Measurements from ENCODE around the gene TMEM14A. TPM values are rescaled to one million over a fixed set of nuclear protein-coding genes. Genes with fewer than 3 reads are reported as not detected.

TMEM14A gene
- total RNA-seq, 1 donor, result 19.9 TPM

- peak; percentile 68 for DNase-seq (ENCODE audit: insufficient read length, low spot score, missing footprints)
- Histone ChIP-seq H3K27ac (ENCODE audit: low read depth, low read length) (peak overlapping the region; percentile 66), H3K4me3 (ENCODE audit: insufficient read depth, low read length) (no peak overlapping the region), H3K4me1 (ENCODE audit: insufficient read depth, low read length) (peaks cover 24% of the 10 kb centered on the region), H3K79me2 (ENCODE audit: insufficient read depth, low read length) (no peaks in the 10 kb centered on the region), H3K36me3 (ENCODE audit: insufficient read depth, low read length) (no peaks in the 10 kb centered on the region), H3K27me3 (ENCODE audit: insufficient read depth, low read length) (no peaks in the 10 kb centered on the region), H3K4me2 (ENCODE audit: insufficient read depth, low read length) (peak overlapping the region; percentile 17), H4K20me1 (ENCODE audit: insufficient read depth, low read length) (no peaks in the 10 kb centered on the region), H2AFZ (ENCODE audit: low read length) (peak overlapping the region; percentile 51), H3K9me3 (ENCODE audit: low read depth, low read length) (no peaks in the 10 kb centered on the region)
- no peak for TF ChIP-seq CTCF (IDR thresholded peaks at IDR 0.05; ENCODE audit: extremely low read depth, low read depth, low read length)
These were observed 23.7 kb upstream of the TMEM14A start for GRCh38 chr6:52647199-52647598.

- TF ChIP-seq CTCF (IDR thresholded peaks at IDR 0.05; ENCODE audit: extremely low read depth, low read depth, low read length), result no peak
- Histone ChIP-seq H3K4me2 (ENCODE audit: insufficient read depth, low read length) (peak overlapping the region; percentile 15), H3K27me3 (ENCODE audit: insufficient read depth, low read length) (no peaks in the 10 kb centered on the region), H3K27ac (ENCODE audit: low read depth, low read length) (peak overlapping the region; percentile 26), H2AFZ (ENCODE audit: low read length) (peak overlapping the region; percentile 8), H3K9me3 (ENCODE audit: low read depth, low read length) (no peaks in the 10 kb centered on the region), H4K20me1 (ENCODE audit: insufficient read depth, low read length) (no peaks in the 10 kb centered on the region), H3K79me2 (ENCODE audit: insufficient read depth, low read length) (no peaks in the 10 kb centered on the region), H3K4me1 (ENCODE audit: insufficient read depth, low read length) (peaks cover 24% of the 10 kb centered on the region), H3K36me3 (ENCODE audit: insufficient read depth, low read length) (no peaks in the 10 kb centered on the region), H3K4me3 (ENCODE audit: insufficient read depth, low read length) (no peak overlapping the region)
- DNase-seq (ENCODE audit: insufficient read length, low spot score, missing footprints), result no peak
These were observed 21.3 kb upstream of the TMEM14A start for GRCh38 chr6:52649536-52650160.

GRCh38 chr6:52650941-52651340 lies 20.0 kb upstream of the TMEM14A start:
- Histone ChIP-seq H3K36me3 (ENCODE audit: insufficient read depth, low read length) (no peaks in the 10 kb centered on the region), H3K27me3 (ENCODE audit: insufficient read depth, low read length) (no peaks in the 10 kb centered on the region), H3K27ac (ENCODE audit: low read depth, low read length) (no peak overlapping the region), H2AFZ (ENCODE audit: low read length) (no peak overlapping the region), H3K4me3 (ENCODE audit: insufficient read depth, low read length) (no peak overlapping the region), H4K20me1 (ENCODE audit: insufficient read depth, low read length) (no peaks in the 10 kb centered on the region), H3K4me1 (ENCODE audit: insufficient read depth, low read length) (peaks cover 24% of the 10 kb centered on the region), H3K9me3 (ENCODE audit: low read depth, low read length) (no peaks in the 10 kb centered on the region), H3K79me2 (ENCODE audit: insufficient read depth, low read length) (no peaks in the 10 kb centered on the region), H3K4me2 (ENCODE audit: insufficient read depth, low read length) (no peak overlapping the region)
- no peak for TF ChIP-seq CTCF (IDR thresholded peaks at IDR 0.05; ENCODE audit: extremely low read depth, low read depth, low read length)
- peak; percentile 59 for DNase-seq (ENCODE audit: insufficient read length, low spot score, missing footprints)

- H3K36me3 ChIP-seq (ENCODE audit: insufficient read depth, low read length), result no peaks in the 10 kb centered on the region
- H3K27ac ChIP-seq (ENCODE audit: low read depth, low read length), result no peak overlapping the region
- no peak overlapping the region for H3K4me2 ChIP-seq (ENCODE audit: insufficient read depth, low read length)
- no peak for TF ChIP-seq CTCF (IDR thresholded peaks at IDR 0.05; ENCODE audit: extremely low read depth, low read depth, low read length)
- no peaks in the 10 kb centered on the region for H4K20me1 ChIP-seq (ENCODE audit: insufficient read depth, low read length)
- H3K4me3 ChIP-seq (ENCODE audit: insufficient read depth, low read length), result no peak overlapping the region
- no peaks in the 10 kb centered on the region for H3K27me3 ChIP-seq (ENCODE audit: insufficient read depth, low read length)
- DNase-seq (ENCODE audit: insufficient read length, low spot score, missing footprints), result no peak
- no peaks in the 10 kb centered on the region for H3K9me3 ChIP-seq (ENCODE audit: low read depth, low read length)
- no peak overlapping the region for H2AFZ ChIP-seq (ENCODE audit: low read length)
- H3K79me2 ChIP-seq (ENCODE audit: insufficient read depth, low read length), result no peaks in the 10 kb centered on the region
- H3K4me1 ChIP-seq (ENCODE audit: insufficient read depth, low read length), result peaks cover 13% of the 10 kb centered on the region
These were observed 17.8 kb upstream of the TMEM14A start for GRCh38 chr6:52653151-52653550.
